ENCODE measurements around the gene KCNMA1.

The KCNMA1 gene

DNA sequence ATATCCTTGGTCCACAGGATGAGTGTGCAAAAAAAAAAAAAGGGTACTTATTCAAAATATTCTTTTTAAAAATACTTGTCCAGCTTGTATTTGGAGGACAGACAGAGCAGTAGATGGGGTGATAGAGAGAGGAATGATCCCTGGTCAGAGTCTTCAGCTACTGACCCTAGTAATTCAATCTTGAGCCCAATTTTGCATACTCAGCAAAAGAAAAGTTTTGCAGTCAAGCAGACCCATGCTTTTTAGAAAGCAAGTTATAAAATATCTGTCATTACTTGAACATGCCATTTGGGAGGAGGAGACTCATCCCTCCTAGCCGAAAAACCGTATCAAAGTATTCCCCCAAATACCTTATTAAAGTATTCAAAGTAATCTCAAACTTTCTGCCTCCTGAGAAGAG, 585.0 kb downstream of the KCNMA1 start:
- DNase-seq = no peak

DNA sequence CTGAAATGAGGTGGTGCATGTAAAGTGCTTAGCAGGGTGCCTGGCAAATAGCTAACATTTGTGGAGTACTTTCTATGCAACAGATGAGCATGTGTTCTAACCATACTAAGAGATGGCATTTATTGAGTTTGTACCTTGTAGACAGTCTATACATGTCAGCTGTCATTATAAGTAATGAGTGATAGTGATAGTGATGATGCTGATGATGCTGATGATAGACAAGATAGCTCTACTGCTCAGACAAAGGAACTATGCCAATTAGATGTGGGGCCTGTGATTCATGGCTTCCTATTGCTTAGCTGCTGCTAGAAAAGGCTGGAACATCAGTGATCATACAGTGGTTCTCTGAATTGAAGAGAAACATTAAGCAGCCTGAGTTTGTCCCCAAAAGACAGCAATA, 585.8 kb downstream of the KCNMA1 start:
- DNase-seq = no peak

GRCh38 chr10:77049896-77050295, 587.7 kb downstream of the KCNMA1 start:
- DNase-seq = no peak

DNA sequence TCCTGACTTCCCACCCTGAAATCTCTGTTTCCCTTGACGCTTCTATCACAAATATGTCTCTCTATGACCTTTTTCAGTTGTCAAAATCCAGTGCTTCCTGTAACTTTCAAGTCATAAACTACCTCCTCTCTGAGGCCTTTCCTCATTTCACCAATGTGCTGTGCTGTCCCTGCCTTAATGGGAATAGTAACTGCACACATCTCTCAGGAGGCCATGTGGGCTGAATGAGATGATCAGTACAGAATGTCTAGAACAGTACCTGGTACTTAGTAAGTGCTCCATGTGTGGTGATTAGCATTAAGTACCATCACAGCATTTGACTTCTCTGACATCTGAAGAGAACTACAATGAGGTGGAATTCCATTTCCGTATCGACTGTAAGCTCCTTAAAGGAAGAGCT, 588.5 kb downstream of the KCNMA1 start:
- no peak for DNase-seq

GRCh38 chr10:77045085-77045484, 592.5 kb downstream of the KCNMA1 start:
- DNase-seq = no peak

- no peak for DNase-seq
Observed at GRCh38 chr10:77043420-77043763, 594.2 kb downstream of the KCNMA1 start.

DNA sequence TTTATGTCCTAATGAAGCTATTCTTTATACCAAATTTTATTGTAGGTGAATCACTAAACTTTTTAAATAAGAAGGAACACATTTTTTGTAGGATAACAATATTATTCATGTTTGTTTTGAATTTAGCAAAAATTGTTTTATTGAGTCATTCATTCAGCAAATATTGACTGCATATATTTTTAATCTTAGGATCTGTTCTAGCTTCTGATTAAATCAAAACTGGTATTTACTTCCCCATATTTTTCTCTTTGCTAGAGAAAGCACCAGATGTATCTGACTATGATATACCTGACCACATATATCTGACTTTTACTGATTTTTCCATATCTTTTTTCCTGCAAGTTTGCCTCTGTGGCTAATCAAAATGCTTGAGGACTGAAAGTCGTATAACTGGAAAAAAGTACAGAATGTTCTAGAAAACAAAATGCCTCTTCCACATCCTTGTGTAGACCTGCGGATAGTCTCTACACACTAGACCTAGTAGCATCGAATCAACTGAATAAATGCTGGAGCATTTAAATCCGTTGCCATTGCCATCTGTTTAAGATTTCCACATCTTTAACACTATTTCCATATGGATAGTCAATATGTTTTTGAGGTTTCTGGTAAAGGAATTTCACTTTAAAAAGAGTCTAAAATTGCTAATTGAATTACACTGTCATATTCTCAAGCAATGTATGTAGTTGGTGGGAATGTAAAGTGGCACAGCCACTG, 594.7 kb downstream of the KCNMA1 start:
- DNase-seq = no peak

DNA sequence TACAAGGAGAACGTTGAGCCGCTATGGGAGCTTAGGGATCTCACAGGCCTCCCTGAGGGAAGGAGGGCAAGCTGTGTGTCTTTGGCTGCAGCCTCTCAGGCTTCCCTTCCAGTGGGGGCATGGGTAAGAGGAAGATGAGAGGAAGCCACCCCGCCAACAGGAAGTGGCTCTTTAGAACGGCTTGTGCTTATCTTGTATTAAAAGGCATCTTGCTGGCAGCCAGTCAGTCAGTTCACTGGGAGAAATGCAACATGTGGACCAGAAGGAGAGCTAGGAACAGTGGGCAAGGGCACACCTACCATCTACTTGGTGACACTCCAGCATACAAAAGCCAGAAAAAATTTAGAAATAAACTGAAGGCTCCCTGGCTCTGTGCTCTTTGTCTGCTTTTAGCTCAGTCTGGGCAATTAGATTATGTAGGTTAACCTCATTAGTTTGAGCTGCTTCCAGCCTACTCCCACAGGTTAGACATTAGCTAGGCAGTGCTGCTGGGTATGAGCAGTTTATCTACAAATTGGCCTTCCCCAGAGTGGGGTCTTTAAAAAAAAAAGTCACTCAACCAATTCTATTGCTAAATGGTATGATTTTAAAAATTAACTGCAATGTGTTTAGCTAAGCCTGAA, 595.9 kb downstream of the KCNMA1 start:
- peak; percentile 93 to 95 for DNase-seq

- DNase-seq = no peak
Observed at GRCh38 chr10:77038407-77038806, 599.2 kb downstream of the KCNMA1 start.

DNA sequence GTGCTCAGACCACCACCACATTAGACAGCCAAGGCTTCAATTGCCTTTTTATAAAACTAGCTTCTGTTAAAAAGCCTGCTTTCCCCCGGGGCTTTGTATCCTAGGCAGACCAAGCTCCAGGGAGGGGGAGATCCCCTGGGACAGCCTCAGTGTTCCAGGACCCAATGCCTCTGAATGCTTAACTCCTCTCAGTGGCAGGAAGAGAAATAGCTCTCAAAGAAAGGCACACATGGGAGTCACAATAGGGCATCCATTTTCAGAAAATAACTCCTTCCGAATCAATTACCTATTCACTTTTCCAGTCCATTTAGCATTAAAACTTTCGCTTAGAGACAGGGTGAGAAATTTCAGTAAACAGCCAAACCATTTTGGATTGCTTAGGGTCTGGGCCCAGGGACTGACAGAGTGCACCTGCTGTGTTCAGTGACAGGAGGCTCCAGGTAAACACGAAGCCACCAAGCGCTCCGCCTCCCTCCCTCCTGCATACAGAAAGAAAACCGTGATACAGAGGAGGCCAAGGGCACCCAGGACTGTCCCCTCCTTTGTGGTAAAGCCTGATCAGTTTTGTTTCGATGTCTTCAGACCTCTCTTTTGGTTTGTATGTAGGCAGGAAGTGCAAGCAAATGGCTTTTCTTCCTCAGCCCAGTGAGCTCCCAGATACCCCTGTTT, 599.7 kb downstream of the KCNMA1 start:
- no peak for DNase-seq

DNA sequence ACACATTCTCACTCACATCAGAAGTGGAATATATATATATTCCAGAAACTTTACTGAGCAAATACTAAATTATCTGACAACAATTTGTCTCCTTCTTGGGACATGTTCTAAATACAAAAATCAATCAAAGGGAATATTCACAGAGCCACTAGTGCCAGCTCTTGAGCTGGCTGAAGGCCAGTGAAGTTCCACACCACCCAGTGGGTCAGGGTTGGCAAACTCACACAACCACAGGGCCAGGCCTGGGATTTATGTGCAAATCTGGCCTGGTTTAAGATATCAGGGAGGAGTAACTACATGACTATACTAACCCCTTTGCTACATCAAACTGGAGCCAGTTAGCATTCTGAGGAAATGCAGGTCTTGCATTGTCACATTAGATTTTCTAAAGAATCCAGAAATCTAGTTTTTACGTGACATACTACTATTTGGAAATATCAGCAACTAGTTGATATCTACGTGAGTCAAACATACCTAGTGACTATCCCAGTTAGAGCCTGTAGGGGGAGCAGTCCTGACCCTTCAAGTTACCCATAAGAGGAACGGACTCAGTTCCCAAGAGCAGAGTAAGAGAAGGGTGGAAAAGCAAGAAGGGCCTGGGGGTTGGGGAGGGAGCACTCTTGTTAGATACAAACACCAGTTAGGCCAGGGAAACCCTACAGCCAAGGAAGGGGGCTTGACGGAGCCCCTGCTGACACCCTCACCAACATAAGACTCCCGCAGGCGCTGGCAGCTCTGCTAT, 600.4 kb downstream of the KCNMA1 start:
- DNase-seq = peak; percentile 60 to 77

- no peak for DNase-seq
Observed at GRCh38 chr10:77036276-77036675, 601.3 kb downstream of the KCNMA1 start.

DNA sequence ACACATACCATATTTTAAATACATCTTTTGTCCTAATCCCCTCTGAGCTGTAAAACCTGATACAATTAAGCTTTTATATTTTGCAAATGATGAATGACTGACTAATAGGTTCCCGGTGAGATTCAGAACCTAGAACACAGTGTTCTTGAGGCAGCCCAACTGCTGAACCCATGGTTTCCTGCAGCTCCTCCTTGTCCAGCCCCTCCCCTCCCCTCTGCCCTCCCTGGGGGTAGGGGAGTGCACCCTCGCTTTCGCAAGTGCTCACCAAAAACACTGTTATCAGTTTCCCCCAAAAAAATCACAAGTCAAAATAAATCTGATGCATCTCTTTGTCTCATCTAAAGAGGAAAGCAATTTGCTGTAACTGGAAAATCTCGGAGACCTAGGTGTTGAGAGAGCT, 602.8 kb downstream of the KCNMA1 start:
- no peak for DNase-seq

DNA sequence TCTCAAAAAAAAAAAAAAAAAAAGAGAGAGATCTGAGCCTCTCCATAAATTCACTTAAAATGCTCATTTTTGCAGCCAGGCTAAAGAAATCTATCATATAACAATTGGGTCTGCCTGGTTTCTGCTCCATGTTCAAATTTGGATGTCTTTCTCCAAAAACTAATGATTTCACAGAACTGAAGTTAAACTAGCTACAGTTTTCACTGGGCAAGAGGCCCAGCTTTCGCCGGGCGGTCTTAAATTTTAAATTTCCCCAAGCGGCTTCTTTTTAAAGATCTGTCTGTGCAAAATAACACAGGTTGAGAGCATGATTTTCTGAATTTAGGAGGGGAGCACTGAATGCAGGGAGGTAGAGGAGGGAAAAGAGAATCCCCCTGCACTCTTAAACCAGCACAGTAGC, 603.4 kb downstream of the KCNMA1 start:
- no peak for DNase-seq

- DNase-seq = peak; percentile 70 to 74
Observed at GRCh38 chr10:77032188-77032570, 605.4 kb downstream of the KCNMA1 start.

- DNase-seq = peak in 1 of 2 experiments; percentile 7
Observed at GRCh38 chr10:77031531-77032187, 605.9 kb downstream of the KCNMA1 start.

GRCh38 chr10:77030974-77031373, 606.6 kb downstream of the KCNMA1 start:
- no peak for DNase-seq

DNA sequence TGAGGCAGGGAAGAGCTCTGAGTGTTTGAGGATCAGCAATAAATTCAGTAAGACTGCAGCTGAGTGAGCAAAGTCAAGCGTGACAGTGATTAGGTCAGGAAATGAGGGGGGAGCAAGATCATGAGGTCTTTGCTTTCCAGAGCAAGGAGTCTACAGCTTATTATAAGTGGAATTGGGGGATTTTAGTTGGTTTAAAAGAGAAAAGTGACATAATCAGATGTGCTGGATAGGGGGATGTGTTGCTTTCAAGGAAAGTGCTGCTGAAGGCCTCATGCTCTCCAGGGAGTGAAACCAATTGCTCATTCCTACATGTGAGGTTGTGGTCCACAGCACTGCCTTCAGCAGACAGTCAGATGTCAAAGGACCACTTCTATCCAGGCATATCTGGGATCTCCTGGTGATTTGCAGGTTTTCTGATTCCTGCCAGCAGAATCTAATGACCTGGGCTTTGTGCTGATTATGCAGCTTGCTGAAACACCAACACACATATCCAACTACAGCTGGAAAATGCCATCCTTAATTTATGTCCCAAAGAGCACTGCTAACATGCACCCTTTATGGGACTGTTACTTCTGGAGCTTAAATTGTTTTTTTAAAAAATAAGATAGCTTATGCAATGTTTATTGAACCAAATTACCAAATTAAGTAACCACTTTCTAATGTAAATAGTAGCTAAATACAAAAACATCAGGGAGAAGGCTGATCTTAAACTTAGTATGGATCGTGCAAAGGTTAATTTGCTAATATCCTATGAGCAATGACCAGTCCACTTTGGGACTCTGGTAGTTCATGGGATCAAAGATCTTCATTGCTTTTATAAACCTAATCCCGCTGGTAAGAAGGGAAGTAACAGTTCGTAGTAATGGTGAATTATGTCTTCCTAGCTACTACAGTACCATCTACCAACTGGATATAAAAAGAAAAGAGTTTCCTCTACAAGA, 607.6 kb downstream of the KCNMA1 start:
- DNase-seq = no peak

GRCh38 chr10:77028042-77028441, 609.6 kb downstream of the KCNMA1 start:
- no peak for DNase-seq

- DNase-seq = peak; percentile 60 to 66
Observed at GRCh38 chr10:77027576-77027975, 610.0 kb downstream of the KCNMA1 start.

DNA sequence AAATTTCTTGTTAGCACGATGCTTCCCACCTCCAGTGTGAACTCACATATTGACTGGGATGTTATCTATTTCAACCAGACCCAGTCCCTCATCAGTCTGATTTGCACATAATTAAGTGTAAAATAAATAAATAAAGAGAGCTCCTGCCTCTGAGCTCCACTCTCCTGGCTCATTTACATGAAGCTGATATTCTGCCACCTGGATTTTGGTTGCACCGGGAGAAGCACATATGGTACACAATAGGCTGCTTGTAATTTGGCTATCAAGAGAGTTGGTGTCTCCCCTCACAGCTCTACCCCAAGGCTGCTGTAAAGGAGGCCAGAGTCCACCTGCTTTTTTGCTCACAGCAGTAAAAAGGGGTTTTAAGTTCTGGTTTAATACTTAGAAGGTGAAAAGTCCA, 610.5 kb downstream of the KCNMA1 start:
- DNase-seq = no peak

- DNase-seq = no peak
Observed at GRCh38 chr10:77026148-77026547, 611.5 kb downstream of the KCNMA1 start.
